Upper lobe of left lung (tissue), 6 donors: ENCODE measurements around the gene SLC35B2. TPM values are rescaled to one million over a fixed set of nuclear protein-coding genes. Genes with fewer than 3 reads are reported as not detected.

Experiments used
- ATAC-seq, 2 donors: fragments of 200-7000 bp; cut with Tn5 transposase; one replicate each; pipeline ENCODE4 v1.9.1; 2022; ENCODE audit warnings: mild to moderate bottlenecking in 2 of 2, moderate library complexity in 2 of 2; ENCODE audit not compliant: low FRiP score in 2 of 2
- DNase-seq, 2 donors: peaks; one replicate each; pipeline ENCODE4 v3.0.0-alpha.2; 2019 to 2020
- H3K27ac ChIP-seq, 4 donors: fragments of 200-600 bp; sonication (generic); one replicate each; pipeline ENCODE4 v1.5.1; 2016 to 2019
- H3K27me3 ChIP-seq, 4 donors: fragments of 200-600 bp; sonication (generic); one replicate each; pipeline ENCODE4 v1.5.1; 2017 to 2019
- H3K36me3 ChIP-seq, 4 donors: fragments of 200-600 bp; sonication (generic); one replicate each; pipeline ENCODE4 v1.5.1; 2016 to 2019
- H3K4me1 ChIP-seq, 4 donors: fragments of 200-600 bp; sonication (generic); one replicate each; pipeline ENCODE4 v1.5.1; 2018 to 2019
- H3K4me3 ChIP-seq, 4 donors: fragments of 200-600 bp; sonication (generic); one replicate each; pipeline ENCODE4 v1.5.1; 2017 to 2019; ENCODE audit warnings: mild to moderate bottlenecking in 2 of 4, moderate library complexity in 1 of 4
- H3K9me3 ChIP-seq, 4 donors: fragments of 200-600 bp; sonication (generic); one replicate each; pipeline ENCODE4 v1.5.1; 2018 to 2019
- CTCF ChIP-seq, 6 experiments: fragments of 450-650 bp in 4 of 6; fragments of 200-600 bp in 2 of 6; sonication (generic) in 2 of 6; IDR thresholded peaks; one replicate each; pipeline ENCODE4 v1.5.1; 2016 to 2019; ENCODE audit warnings: antibody characterized with exemption in 6 of 6
- EP300 ChIP-seq, 4 donors: sonication (generic); formaldehyde crosslinking; IDR thresholded peaks; one replicate each; pipeline ENCODE4 v1.5.1; 2017; ENCODE audit warnings: antibody characterized with exemption in 4 of 4, control low read depth in 2 of 4
- POLR2A ChIP-seq, 4 donors: fragments of 450-650 bp; IDR thresholded peaks; one replicate each; pipeline ENCODE4 v1.5.1; 2016 to 2017; ENCODE audit warnings: antibody characterized with exemption in 4 of 4, mild to moderate bottlenecking in 2 of 4
- POLR2AphosphoS5 ChIP-seq, 2 donors: sonication (generic); formaldehyde crosslinking; IDR thresholded peaks; one replicate each; pipeline ENCODE4 v1.5.1; 2017; ENCODE audit warnings: antibody characterized with exemption in 2 of 2
- WGBS, 2 donors: methylation state at CpG; one replicate each; pipeline ENCODE4 v1.1.5; 2017 to 2018; 5-methylcytosine and 5-hydroxymethylcytosine counted together
- total RNA-seq, 6 donors: library from RNA; depleted of rRNA in 4 of 6; stranded (reverse); fragments of >200 nt in 4 of 6; gene quantifications; one replicate each; pipeline versions ENCODE4 v1.1.0 to v1.2.1, GENCODE V29; 2016 to 2021
- donor health status: DM: no; HTN: no; CAD: no; lungs with moderate emphysema.
- donor health status: DM: no; HTN: yes; CAD: no; lungs with severe emphysema.

SLC35B2 gene
- total RNA-seq, 6 donors from 2014 or later: 14.6 to 44.8 (median 29.8) TPM

GRCh38 chr6:44286747-44287146 lies 29.4 kb upstream of the SLC35B2 start:
- DNase-seq (no peak), ATAC-seq (no peak)
- no peak overlapping the region for H3K4me3 ChIP-seq
- WGBS, 2 donors: 36 to 41% methylated on average over 2 of the region's 2 CpGs
- no peaks in the 10 kb centered on the region for H3K27me3 ChIP-seq
- TF ChIP-seq POLR2AphosphoS5 (IDR thresholded peaks at IDR 0.05) (no peak), CTCF (IDR thresholded peaks at IDR 0.05) (no peak), EP300 (IDR thresholded peaks at IDR 0.05) (no peak), POLR2A (IDR thresholded peaks at IDR 0.05) (no peak)
- no peaks in the 10 kb centered on the region for H3K36me3 ChIP-seq
- no peaks in the 10 kb centered on the region for H3K4me1 ChIP-seq
- no peaks in the 10 kb centered on the region for H3K9me3 ChIP-seq
- H3K27ac ChIP-seq: no peak overlapping the region

- 86 to 87% methylated on average over 9 to 12 of the region's 12 CpGs for WGBS, 2 donors
- H3K36me3 ChIP-seq: no peaks in the 10 kb centered on the region
- TF ChIP-seq CTCF (IDR thresholded peaks at IDR 0.05): no peak
- TF ChIP-seq POLR2A (IDR thresholded peaks at IDR 0.05): no peak
- TF ChIP-seq POLR2AphosphoS5 (IDR thresholded peaks at IDR 0.05): no peak
- no peak for TF ChIP-seq EP300 (IDR thresholded peaks at IDR 0.05)
- no peaks in the 10 kb centered on the region for H3K4me1 ChIP-seq
- DNase-seq (no peak), ATAC-seq (no peak)
- H3K4me3 ChIP-seq: no peak overlapping the region
- H3K27me3 ChIP-seq: no peaks in the 10 kb centered on the region
- H3K9me3 ChIP-seq: no peaks in the 10 kb centered on the region
- no peak overlapping the region for H3K27ac ChIP-seq
Observed at GRCh38 chr6:44286285-44286565, 28.9 kb upstream of the SLC35B2 start.

GRCh38 chr6:44285552-44286284 lies 28.4 kb upstream of the SLC35B2 start:
- no peak for DNase-seq
- 75 to 76% methylated on average over 24 to 25 of the region's 25 CpGs for WGBS, 2 donors
- Histone ChIP-seq H3K9me3 (no peaks in the 10 kb centered on the region), H3K4me1 (no peaks in the 10 kb centered on the region), H3K27me3 (no peaks in the 10 kb centered on the region), H3K27ac (no peak overlapping the region), H3K4me3 (no peak overlapping the region), H3K36me3 (no peaks in the 10 kb centered on the region)
- TF ChIP-seq EP300 (IDR thresholded peaks at IDR 0.05) (no peak), POLR2AphosphoS5 (IDR thresholded peaks at IDR 0.05) (no peak), CTCF (IDR thresholded peaks at IDR 0.05) (no peak), POLR2A (IDR thresholded peaks at IDR 0.05) (no peak)
- ATAC-seq: no peak

GRCh38 chr6:44284867-44285266 lies 27.5 kb upstream of the SLC35B2 start:
- Histone ChIP-seq H3K27me3 (no peaks in the 10 kb centered on the region), H3K36me3 (no peaks in the 10 kb centered on the region), H3K4me3 (no peak overlapping the region), H3K27ac (no peak overlapping the region), H3K4me1 (no peaks in the 10 kb centered on the region), H3K9me3 (no peaks in the 10 kb centered on the region)
- TF ChIP-seq POLR2AphosphoS5 (IDR thresholded peaks at IDR 0.05): no peak
- TF ChIP-seq EP300 (IDR thresholded peaks at IDR 0.05): no peak
- no peak for TF ChIP-seq POLR2A (IDR thresholded peaks at IDR 0.05)
- TF ChIP-seq CTCF (IDR thresholded peaks at IDR 0.05): no peak
- DNase-seq: no peak
- no peak for ATAC-seq
- 54 to 63% methylated on average over 4 of the region's 4 CpGs for WGBS, 2 donors

- H3K36me3 ChIP-seq: no peaks in the 10 kb centered on the region
- 46% methylated on average over 2 of the region's 2 CpGs for WGBS, 2 donors
- DNase-seq: no peak
- TF ChIP-seq EP300 (IDR thresholded peaks at IDR 0.05) (no peak), CTCF (IDR thresholded peaks at IDR 0.05) (no peak), POLR2A (IDR thresholded peaks at IDR 0.05) (no peak), POLR2AphosphoS5 (IDR thresholded peaks at IDR 0.05) (no peak)
- no peaks in the 10 kb centered on the region for H3K9me3 ChIP-seq
- H3K27me3 ChIP-seq: no peaks in the 10 kb centered on the region
- no peak overlapping the region for H3K4me3 ChIP-seq
- H3K27ac ChIP-seq: no peak overlapping the region
- no peaks in the 10 kb centered on the region for H3K4me1 ChIP-seq
- ATAC-seq: peak in 1 of 2 donors; percentile 41
Observed at GRCh38 chr6:44284121-44284520, 26.8 kb upstream of the SLC35B2 start.
